CD14-positive monocyte (primary cell): ENCODE measurements around the gene TPSG1. TPM values are rescaled to one million over a fixed set of nuclear protein-coding genes. Genes with fewer than 3 reads are reported as not detected.

Experiments
- DNase-seq, 3 donors: peaks; one replicate each; pipeline ENCODE4 v3.0.0-alpha.2; 2011 to 2022
- H2AFZ ChIP-seq: 2 replicates; pipeline ENCODE4 v1.6.0; 2012; ENCODE audit warnings: mild to moderate bottlenecking, low read depth, low read length, inconsistent platforms; ENCODE audit not compliant: insufficient read depth, poor library complexity, severe bottlenecking
- H3K27ac ChIP-seq, 2 donors: 1 replicate in 1 of 2; 2 replicates in 1 of 2; pipeline ENCODE4 v1.5.1; 2012 to 2013; ENCODE audit warnings: low read length in 2 of 2, control low read depth in 1 of 2, inconsistent platforms in 1 of 2, low read depth in 1 of 2, mild to moderate bottlenecking in 1 of 2
- H3K27me3 ChIP-seq, 2 donors: one replicate each; pipeline versions ENCODE4 v1.6.0 to v1.6.1; 2011 to 2013; ENCODE audit warnings: low read length in 2 of 2; ENCODE audit not compliant: control insufficient read depth in 2 of 2, insufficient read depth in 2 of 2
- H3K36me3 ChIP-seq, 2 donors: replicated peaks in 1 of 2; 1 replicate in 1 of 2; 2 replicates in 1 of 2; pipeline versions ENCODE4 v1.5.1 to v1.6.1; 2012 to 2013; ENCODE audit warnings: low read length in 2 of 2, control low read depth in 1 of 2, inconsistent platforms in 1 of 2, mild to moderate bottlenecking in 1 of 2; ENCODE audit not compliant: insufficient read depth in 2 of 2, control insufficient read depth in 1 of 2
- H3K4me1 ChIP-seq, 2 donors: 1 replicate in 1 of 2; 2 replicates in 1 of 2; pipeline versions ENCODE4 v1.5.1 to v1.6.1; 2012 to 2013; ENCODE audit warnings: low read length in 2 of 2, control low read depth in 1 of 2, inconsistent platforms in 1 of 2, mild to moderate bottlenecking in 1 of 2, moderate library complexity in 1 of 2; ENCODE audit not compliant: insufficient read depth in 2 of 2, control insufficient read depth in 1 of 2
- H3K4me2 ChIP-seq: replicated peaks from 2 replicates; pipeline ENCODE3; 2012; ENCODE audit warnings: low read length, moderate library complexity, mild to moderate bottlenecking; ENCODE audit not compliant: poor library complexity, severe bottlenecking; ENCODE audit errors: extremely low read depth
- H3K4me3 ChIP-seq, 3 experiments: fragments of 200-600 bp in 1 of 3; sonication (generic) in 1 of 3; replicated peaks in 1 of 3; 1 replicate in 2 of 3; 2 replicates in 1 of 3; pipeline ENCODE4 v1.5.1; 2011 to 2013; ENCODE audit warnings: low read length in 3 of 3, mild to moderate bottlenecking in 3 of 3, control low read depth in 2 of 3, low read depth in 2 of 3, inconsistent platforms in 1 of 3, moderate library complexity in 1 of 3
- H3K79me2 ChIP-seq: 2 replicates; pipeline ENCODE4 v1.6.0; 2012; ENCODE audit warnings: mild to moderate bottlenecking, control low read depth, inconsistent platforms, low read length, moderate library complexity; ENCODE audit not compliant: insufficient read depth
- H3K9ac ChIP-seq: 2 replicates; pipeline ENCODE4 v1.6.0; 2017; ENCODE audit warnings: low read length, mild to moderate bottlenecking; ENCODE audit not compliant: insufficient read depth, poor library complexity, severe bottlenecking
- H3K9me3 ChIP-seq, 2 donors: replicated peaks in 1 of 2; 1 replicate in 1 of 2; 2 replicates in 1 of 2; pipeline versions ENCODE4 v1.5.1 to v1.6.1; 2012 to 2013; ENCODE audit warnings: low read length in 2 of 2, control low read depth in 1 of 2; ENCODE audit not compliant: control insufficient read depth in 1 of 2, insufficient read depth in 1 of 2
- H4K20me1 ChIP-seq: 2 replicates; pipeline ENCODE4 v1.6.0; 2012; ENCODE audit warnings: mild to moderate bottlenecking, low read length, control low read depth, moderate library complexity; ENCODE audit not compliant: insufficient read depth
- H3K27ac Mint-ChIP-seq, 7 donors: one replicate each; pipeline ENCODE4 v1.8.0; 2020; ENCODE audit warnings: mild to moderate bottlenecking in 7 of 7, mixed read lengths in 7 of 7, moderate library complexity in 6 of 7, inconsistent platforms in 2 of 7
- H3K27me3 Mint-ChIP-seq, 3 donors: one replicate each; pipeline ENCODE4 v1.8.0; 2021 to 2022; ENCODE audit warnings: low read depth in 3 of 3, mild to moderate bottlenecking in 3 of 3, mixed read lengths in 3 of 3, moderate library complexity in 3 of 3, inconsistent platforms in 1 of 3
- H3K36me3 Mint-ChIP-seq, 2 donors: one replicate each; pipeline ENCODE4 v1.8.0; 2020; ENCODE audit warnings: mixed read lengths in 2 of 2, inconsistent platforms in 1 of 2, mild to moderate bottlenecking in 1 of 2
- H3K4me1 Mint-ChIP-seq: one replicate; pipeline ENCODE4 v1.8.0; 2020; ENCODE audit warnings: mild to moderate bottlenecking, mixed read lengths
- H3K4me3 Mint-ChIP-seq, 2 donors: one replicate each; pipeline ENCODE4 v1.8.0; 2020; ENCODE audit warnings: mild to moderate bottlenecking in 2 of 2, mixed read lengths in 2 of 2, moderate library complexity in 1 of 2
- H3K9me3 Mint-ChIP-seq, 7 donors: one replicate each; pipeline ENCODE4 v1.8.0; 2020 to 2022; ENCODE audit warnings: mixed read lengths in 7 of 7, mild to moderate bottlenecking in 6 of 7, moderate library complexity in 6 of 7, inconsistent platforms in 2 of 7
- WGBS: methylation state at CpG from one replicate; pipeline ENCODE4 v1.1.5; 2013; ENCODE audit warnings: missing lambda C conversion rate; ENCODE audit not compliant: insufficient coverage; 5-methylcytosine and 5-hydroxymethylcytosine counted together
- intact Hi-C, 2 donors: fragments of 100-400 bp; cut with micrococcal nuclease; formaldehyde crosslinking; loops; one replicate each; pipeline versions ENCODE4 v1.15.0 to v1.15.1; 2023
- polyA plus RNA-seq, 3 donors: library from polyadenylated mRNA; depleted of rRNA in 1 of 3; unstranded in 2 of 3; stranded (reverse) in 1 of 3; fragments of 300-500 nt in 2 of 3; fragments of >200 nt in 1 of 3; fragmentation: Illumina TruSeq in 2 of 3; gene quantifications; 1 replicate in 2 of 3; 2 replicates in 1 of 3; pipeline ENCODE4 v1.2.3, GENCODE V29; 2012 to 2021
- TF ChIP-seq, protein P1 (sequence below): fragments of 200-600 bp; IDR thresholded peaks from one replicate; pipeline ENCODE4 v1.8.0; 2022; ENCODE audit warnings: antibody characterized with exemption, mild to moderate bottlenecking

TPSG1 gene
- polyA plus RNA-seq, 3 donors: not detected

DNA sequence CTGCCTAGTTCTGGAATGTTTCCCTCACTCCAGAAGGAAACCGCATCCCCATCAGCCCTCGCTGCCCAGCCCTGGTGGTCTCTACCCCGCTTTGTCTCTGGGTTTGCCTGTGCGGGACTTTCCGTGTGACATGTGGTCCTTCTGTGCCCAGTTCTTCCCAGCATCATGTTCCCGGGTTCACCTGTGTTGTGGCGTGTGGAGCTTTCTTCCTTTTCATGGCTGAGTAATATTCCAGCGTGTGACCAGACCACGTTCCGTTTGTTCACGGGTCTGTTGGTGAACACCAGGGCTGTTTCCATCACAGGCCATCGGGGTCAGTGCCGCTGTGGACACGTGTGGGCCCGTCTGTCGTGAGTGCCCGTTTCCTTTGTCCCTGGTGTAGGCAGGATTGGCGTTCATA, 40.1 kb downstream of the TPSG1 start:
- TF ChIP-seq, protein P1, sequence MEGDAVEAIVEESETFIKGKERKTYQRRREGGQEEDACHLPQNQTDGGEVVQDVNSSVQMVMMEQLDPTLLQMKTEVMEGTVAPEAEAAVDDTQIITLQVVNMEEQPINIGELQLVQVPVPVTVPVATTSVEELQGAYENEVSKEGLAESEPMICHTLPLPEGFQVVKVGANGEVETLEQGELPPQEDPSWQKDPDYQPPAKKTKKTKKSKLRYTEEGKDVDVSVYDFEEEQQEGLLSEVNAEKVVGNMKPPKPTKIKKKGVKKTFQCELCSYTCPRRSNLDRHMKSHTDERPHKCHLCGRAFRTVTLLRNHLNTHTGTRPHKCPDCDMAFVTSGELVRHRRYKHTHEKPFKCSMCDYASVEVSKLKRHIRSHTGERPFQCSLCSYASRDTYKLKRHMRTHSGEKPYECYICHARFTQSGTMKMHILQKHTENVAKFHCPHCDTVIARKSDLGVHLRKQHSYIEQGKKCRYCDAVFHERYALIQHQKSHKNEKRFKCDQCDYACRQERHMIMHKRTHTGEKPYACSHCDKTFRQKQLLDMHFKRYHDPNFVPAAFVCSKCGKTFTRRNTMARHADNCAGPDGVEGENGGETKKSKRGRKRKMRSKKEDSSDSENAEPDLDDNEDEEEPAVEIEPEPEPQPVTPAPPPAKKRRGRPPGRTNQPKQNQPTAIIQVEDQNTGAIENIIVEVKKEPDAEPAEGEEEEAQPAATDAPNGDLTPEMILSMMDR: no peak
- H3K36me3 Mint-ChIP-seq: no peaks in the 10 kb centered on the region
- H3K4me3 Mint-ChIP-seq: no peak overlapping the region
- no peaks in the 10 kb centered on the region for H3K4me1 ChIP-seq
- DNase-seq: no peak
- intact Hi-C loops: no loop called here
- H3K9me3 ChIP-seq: peaks cover 0 to 6% of the 10 kb centered on the region in 2 donors
- no peak overlapping the region for H3K27ac ChIP-seq
- H3K9ac ChIP-seq: no peak overlapping the region
- no peaks in the 10 kb centered on the region for H3K4me1 Mint-ChIP-seq
- no peak overlapping the region for H3K27ac Mint-ChIP-seq
- H3K79me2 ChIP-seq: no peaks in the 10 kb centered on the region
- H3K36me3 ChIP-seq: no peaks in the 10 kb centered on the region
- H2AFZ ChIP-seq: no peak overlapping the region
- no peaks in the 10 kb centered on the region for H4K20me1 ChIP-seq
- 93% methylated on average over 18 of the region's 18 CpGs for WGBS
- H3K4me2 ChIP-seq: no peak overlapping the region
- peaks cover 0 to 8% (median 5%) of the 10 kb centered on the region in 7 donors for H3K9me3 Mint-ChIP-seq
- H3K27me3 Mint-ChIP-seq: peaks cover 0 to 8% (median 7%) of the 10 kb centered on the region in 3 donors
- H3K27me3 ChIP-seq: no peaks in the 10 kb centered on the region
- H3K4me3 ChIP-seq: no peak overlapping the region

DNA sequence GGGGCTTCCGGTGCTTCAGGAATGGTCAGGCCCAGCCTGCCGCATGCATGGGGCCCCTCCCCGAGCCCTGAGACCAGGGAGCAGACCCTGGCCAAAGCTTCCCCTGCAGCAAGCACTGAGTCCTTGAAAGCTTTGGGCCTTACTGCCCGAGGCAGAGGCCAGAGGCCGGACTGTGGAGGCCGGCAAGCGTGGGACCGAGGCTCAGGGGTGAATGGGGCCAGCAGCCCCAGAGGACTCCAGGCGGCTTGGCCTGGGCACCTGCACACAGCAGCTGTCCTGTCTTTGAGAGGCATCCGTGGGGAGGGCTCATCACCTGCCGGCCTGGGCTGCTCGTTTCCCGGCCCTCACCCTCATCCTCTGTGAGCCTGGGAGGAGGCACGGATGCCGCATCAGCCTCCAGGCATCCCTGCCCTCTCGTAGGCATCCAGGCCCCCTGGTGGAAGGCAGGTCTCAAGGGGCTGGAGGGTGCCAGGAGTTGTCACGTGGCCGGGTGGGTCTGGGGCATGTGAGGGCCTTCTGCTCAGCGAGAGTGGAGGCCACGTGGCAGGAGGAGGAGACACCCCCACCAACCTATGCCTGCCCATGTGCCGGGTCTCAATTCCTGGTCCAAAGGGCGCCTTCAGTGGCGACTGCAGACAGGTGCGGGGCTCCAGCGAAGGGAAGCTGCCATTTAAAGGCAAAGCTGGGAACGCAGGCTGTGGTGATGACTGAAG, 40.8 kb downstream of the TPSG1 start:
- peaks cover 0 to 6% of the 10 kb centered on the region in 2 donors for H3K9me3 ChIP-seq
- H3K4me3 ChIP-seq: no peak overlapping the region
- no peaks in the 10 kb centered on the region for H3K27me3 ChIP-seq
- H3K4me1 Mint-ChIP-seq: no peaks in the 10 kb centered on the region
- H3K79me2 ChIP-seq: no peaks in the 10 kb centered on the region
- 93% methylated on average over 18 of the region's 26 CpGs for WGBS
- TF ChIP-seq, protein P1: no peak
- H4K20me1 ChIP-seq: no peaks in the 10 kb centered on the region
- no peak overlapping the region for H3K27ac Mint-ChIP-seq
- H3K36me3 Mint-ChIP-seq: no peaks in the 10 kb centered on the region
- no peak overlapping the region for H3K4me3 Mint-ChIP-seq
- no peak overlapping the region for H3K27ac ChIP-seq
- H2AFZ ChIP-seq: no peak overlapping the region
- H3K9me3 Mint-ChIP-seq: peaks cover 0 to 8% (median 5%) of the 10 kb centered on the region in 7 donors
- no peak overlapping the region for H3K9ac ChIP-seq
- peaks cover 0 to 8% (median 5%) of the 10 kb centered on the region in 3 donors for H3K27me3 Mint-ChIP-seq
- no peaks in the 10 kb centered on the region for H3K36me3 ChIP-seq
- intact Hi-C loops: no loop called here
- H3K4me1 ChIP-seq: no peaks in the 10 kb centered on the region
- H3K4me2 ChIP-seq: no peak overlapping the region
- DNase-seq: no peak
